SU-DHL-6 (cell line): ENCODE results near the gene CHST6.
"Not testable (repeated sequence)": the region's sequence is repeated elsewhere in the genome, so short reads cannot be mapped to it uniquely, and the experiment has no call there.

Experiments used
- H2AFZ ChIP-seq: fragments of 200-600 bp; sonication (generic); 2 replicates; pipeline ENCODE4 v1.6.1; 2014; ENCODE audit warnings: low read depth, mild to moderate bottlenecking, moderate library complexity, mixed read lengths, antibody characterized with exemption, low read length; ENCODE audit not compliant: severe bottlenecking
- H3F3A ChIP-seq: fragments of 200-600 bp; shearing (Covaris generic); 2 replicates; pipeline ENCODE4 v1.6.0; 2016; ENCODE audit warnings: antibody characterized with exemption, mild to moderate bottlenecking; ENCODE audit not compliant: insufficient read depth
- H3K27ac ChIP-seq: fragments of 200-600 bp; sonication (generic); 2 replicates; pipeline ENCODE4 v1.5.1; 2016; ENCODE audit warnings: low read depth, mild to moderate bottlenecking, low read length, moderate library complexity, mixed read lengths
- H3K27me3 ChIP-seq: fragments of 200-600 bp; sonication (generic), shearing (Covaris generic); 2 replicates; pipeline ENCODE4 v1.6.0; 2014; ENCODE audit warnings: mild to moderate bottlenecking, low read length
- H3K36me3 ChIP-seq: fragments of 200-600 bp; sonication (generic); 2 replicates; pipeline ENCODE4 v1.6.1; 2014; ENCODE audit warnings: mild to moderate bottlenecking, low read length, mixed read lengths
- H3K4me2 ChIP-seq: fragments of 300-600, 200-600 bp; shearing (Covaris generic), sonication (generic); 2 replicates; pipeline ENCODE4 v1.6.0; 2014; ENCODE audit warnings: low read length, low read depth, mild to moderate bottlenecking; ENCODE audit not compliant: poor library complexity, severe bottlenecking
- H3K4me3 ChIP-seq: fragments of 200-600 bp; sonication (generic); 2 replicates; pipeline ENCODE4 v1.5.1; 2014; ENCODE audit warnings: antibody characterized with exemption, low read length, mild to moderate bottlenecking, mixed read lengths; ENCODE audit not compliant: insufficient read depth, poor library complexity, severe bottlenecking
- H3K79me2 ChIP-seq: fragments of 200-600 bp; sonication (generic); 2 replicates; pipeline ENCODE4 v1.6.1; 2014; ENCODE audit warnings: mild to moderate bottlenecking, low read length, moderate library complexity; ENCODE audit not compliant: insufficient read depth
- H3K9ac ChIP-seq: fragments of 200-600 bp; sonication (generic); 2 replicates; pipeline ENCODE4 v1.7.0; 2014; ENCODE audit warnings: mild to moderate bottlenecking, low read length
- H3K9me2 ChIP-seq: fragments of 200-600 bp; sonication (generic); replicated peaks from 2 replicates; pipeline ENCODE4 v1.6.1; 2014; ENCODE audit warnings: low read length; ENCODE audit not compliant: insufficient read depth
- H3K9me3 ChIP-seq: fragments of 200-600 bp; sonication (generic); 2 replicates; pipeline ENCODE4 v1.6.1; 2014; ENCODE audit warnings: low read length, mixed read lengths; ENCODE audit not compliant: insufficient read depth
- H4K20me1 ChIP-seq: fragments of 200-600 bp; sonication (generic); 2 replicates; pipeline ENCODE4 v1.6.1; 2014; ENCODE audit warnings: low read depth, mild to moderate bottlenecking, antibody characterized with exemption, low read length, moderate library complexity, mixed read lengths
- EZH2phosphoT487 ChIP-seq: fragments of 200-600 bp; sonication (generic), shearing (Covaris generic); conservative IDR thresholded peaks from 2 replicates; pipeline ENCODE4 v1.6.1; 2018; ENCODE audit warnings: mild to moderate bottlenecking, antibody characterized with exemption, low read length, moderate library complexity, mixed read lengths
- TF ChIP-seq, protein P1 (sequence below): fragments of 200-600 bp; sonication (generic); IDR thresholded peaks from one replicate; pipeline ENCODE4 v1.5.1; 2017; ENCODE audit warnings: antibody characterized with exemption, mild to moderate bottlenecking, low read length, moderate library complexity; ENCODE audit not compliant: insufficient read depth, poor library complexity, severe bottlenecking

CHST6 gene

DNA sequence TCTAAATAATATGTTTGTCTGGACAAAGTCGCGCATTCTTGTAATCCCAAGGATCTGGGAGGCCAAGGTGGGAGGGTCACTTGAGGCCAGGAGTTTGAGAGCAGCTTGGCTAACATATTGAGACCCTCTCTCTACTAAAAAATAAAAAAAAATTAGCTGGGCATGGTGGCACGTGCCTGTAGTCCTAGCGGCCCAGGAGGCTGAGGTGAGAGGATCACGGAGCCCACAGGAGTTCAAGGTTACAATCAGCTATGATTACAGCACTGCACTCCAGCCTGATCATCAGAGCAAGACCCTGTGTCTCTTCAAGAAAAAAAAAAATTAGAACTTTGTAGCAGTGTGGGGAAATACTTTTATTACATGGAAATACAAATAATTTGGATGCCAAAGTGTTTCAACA is 6.1 kb upstream of the CHST6 start:
- H4K20me1 ChIP-seq, result no peaks in the 10 kb centered on the region
- H3K27me3 ChIP-seq, result no peaks in the 10 kb centered on the region
- no peak overlapping the region for H3K27ac ChIP-seq
- no peaks in the 10 kb centered on the region for H3K9me3 ChIP-seq
- no peaks in the 10 kb centered on the region for H3F3A ChIP-seq
- H3K4me3 ChIP-seq, result no peak overlapping the region
- H3K36me3 ChIP-seq, result no peaks in the 10 kb centered on the region
- no peaks in the 10 kb centered on the region for H3K9me2 ChIP-seq
- no peak overlapping the region for H2AFZ ChIP-seq
- no peaks in the 10 kb centered on the region for H3K79me2 ChIP-seq
- no peak overlapping the region for H3K9ac ChIP-seq
- no peak overlapping the region for H3K4me2 ChIP-seq
- TF ChIP-seq EZH2phosphoT487, result no peak
- TF ChIP-seq, protein P1, sequence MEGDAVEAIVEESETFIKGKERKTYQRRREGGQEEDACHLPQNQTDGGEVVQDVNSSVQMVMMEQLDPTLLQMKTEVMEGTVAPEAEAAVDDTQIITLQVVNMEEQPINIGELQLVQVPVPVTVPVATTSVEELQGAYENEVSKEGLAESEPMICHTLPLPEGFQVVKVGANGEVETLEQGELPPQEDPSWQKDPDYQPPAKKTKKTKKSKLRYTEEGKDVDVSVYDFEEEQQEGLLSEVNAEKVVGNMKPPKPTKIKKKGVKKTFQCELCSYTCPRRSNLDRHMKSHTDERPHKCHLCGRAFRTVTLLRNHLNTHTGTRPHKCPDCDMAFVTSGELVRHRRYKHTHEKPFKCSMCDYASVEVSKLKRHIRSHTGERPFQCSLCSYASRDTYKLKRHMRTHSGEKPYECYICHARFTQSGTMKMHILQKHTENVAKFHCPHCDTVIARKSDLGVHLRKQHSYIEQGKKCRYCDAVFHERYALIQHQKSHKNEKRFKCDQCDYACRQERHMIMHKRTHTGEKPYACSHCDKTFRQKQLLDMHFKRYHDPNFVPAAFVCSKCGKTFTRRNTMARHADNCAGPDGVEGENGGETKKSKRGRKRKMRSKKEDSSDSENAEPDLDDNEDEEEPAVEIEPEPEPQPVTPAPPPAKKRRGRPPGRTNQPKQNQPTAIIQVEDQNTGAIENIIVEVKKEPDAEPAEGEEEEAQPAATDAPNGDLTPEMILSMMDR, result no peak

DNA sequence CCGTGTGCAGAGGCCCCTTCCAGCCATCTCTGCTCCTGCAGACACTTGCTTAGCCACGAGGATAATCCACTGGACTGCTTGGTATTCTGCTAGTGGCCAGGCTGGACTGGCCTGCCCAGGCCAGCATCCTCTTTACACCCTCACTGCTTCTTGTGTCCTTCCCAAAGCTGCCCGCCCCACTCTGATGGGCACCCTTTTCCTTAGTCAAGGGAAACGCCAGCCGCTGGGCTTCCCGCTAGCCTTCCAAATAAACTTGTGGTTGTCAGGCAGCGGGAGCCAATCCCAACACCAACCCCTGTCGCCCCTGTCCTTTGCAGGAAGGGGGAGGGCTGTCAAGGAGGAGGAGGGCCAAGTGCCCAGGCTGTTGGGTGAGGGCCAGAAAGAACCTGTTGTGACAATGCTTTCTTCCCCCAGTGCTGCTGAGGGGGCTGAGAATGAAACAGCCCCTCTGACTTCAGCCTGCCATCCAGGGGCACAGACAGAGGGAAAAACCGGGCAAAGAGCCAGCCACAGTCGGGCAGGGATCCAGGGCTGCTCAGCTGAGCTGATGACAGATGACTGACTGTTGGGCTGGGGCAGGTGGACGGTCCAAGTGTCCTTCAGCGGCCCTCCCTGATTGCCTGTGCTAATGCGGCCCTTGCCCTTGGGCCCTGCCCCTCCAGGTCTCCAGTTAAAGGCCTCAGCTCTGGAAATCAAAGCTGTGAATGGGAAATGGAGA is 3.5 kb upstream of the CHST6 start:
- H3K9ac ChIP-seq, H3K27ac ChIP-seq, H3K4me3 ChIP-seq, H3K36me3 ChIP-seq, H3F3A ChIP-seq, H3K9me3 ChIP-seq, H3K9me2 ChIP-seq, H4K20me1 ChIP-seq, H3K27me3 ChIP-seq, H3K4me2 ChIP-seq, H2AFZ ChIP-seq, H3K79me2 ChIP-seq: not testable (repeated sequence)

DNA sequence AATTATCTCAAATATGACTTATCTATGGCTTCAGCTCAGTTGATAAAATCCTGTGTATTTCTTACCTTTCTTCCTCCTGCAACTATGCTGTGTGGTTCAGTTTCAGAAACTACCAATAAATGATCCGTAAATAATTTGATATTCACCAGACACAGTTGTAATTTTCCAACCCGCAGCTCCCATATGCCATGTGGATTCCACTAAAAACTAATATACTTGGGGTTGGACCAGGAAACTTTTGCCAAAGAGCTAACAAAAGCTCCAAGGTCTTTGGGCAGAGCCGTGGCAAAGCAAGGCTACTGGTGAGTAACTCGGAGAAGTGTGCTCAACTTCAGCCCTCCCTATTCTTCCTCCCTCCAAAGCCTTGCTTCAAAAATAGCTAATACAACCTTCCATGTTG is 2.3 kb upstream of the CHST6 start:
- H2AFZ ChIP-seq, result no peak overlapping the region
- H3K9me3 ChIP-seq, result no peaks in the 10 kb centered on the region
- no peaks in the 10 kb centered on the region for H3K79me2 ChIP-seq
- no peak overlapping the region for H3K4me3 ChIP-seq
- H3K27ac ChIP-seq, result no peak overlapping the region
- TF ChIP-seq, protein P1, result no peak
- H3K27me3 ChIP-seq, result no peaks in the 10 kb centered on the region
- H3K9ac ChIP-seq, result no peak overlapping the region
- no peaks in the 10 kb centered on the region for H3F3A ChIP-seq
- H3K4me2 ChIP-seq, result no peak overlapping the region
- no peaks in the 10 kb centered on the region for H3K9me2 ChIP-seq
- H3K36me3 ChIP-seq, result no peaks in the 10 kb centered on the region
- H4K20me1 ChIP-seq, result no peaks in the 10 kb centered on the region

DNA sequence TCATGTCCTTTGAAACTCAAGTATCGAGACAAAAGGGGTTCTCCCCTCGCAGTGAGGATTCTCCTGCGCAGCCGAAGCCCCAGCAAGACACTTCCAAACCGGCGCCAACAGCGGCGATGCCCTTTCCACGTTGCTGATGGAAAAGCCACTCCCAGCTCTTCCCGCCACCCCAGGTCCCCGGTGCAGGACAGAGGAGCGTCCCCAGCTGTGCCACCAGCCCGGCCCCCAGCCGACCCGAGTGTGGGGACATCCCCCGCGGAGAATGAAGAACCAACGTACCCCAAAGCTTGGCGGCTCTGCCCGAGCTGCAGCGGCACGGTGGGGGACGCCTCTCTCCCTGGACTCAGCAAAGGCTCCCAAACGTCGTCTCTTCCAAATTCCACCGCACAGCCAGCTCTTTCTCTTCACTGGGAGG is 573 bp downstream of the CHST6 start:
- Histone ChIP-seq H3K36me3 (no peaks in the 10 kb centered on the region), H3K4me3 (no peak overlapping the region), H3K9me2 (no peaks in the 10 kb centered on the region), H3K79me2 (no peaks in the 10 kb centered on the region), H3K27me3 (no peaks in the 10 kb centered on the region), H2AFZ (no peak overlapping the region), H3K4me2 (no peak overlapping the region), H3K27ac (no peak overlapping the region), H3K9me3 (no peaks in the 10 kb centered on the region), H4K20me1 (no peaks in the 10 kb centered on the region), H3F3A (peaks cover 3% of the 10 kb centered on the region; the same call in 1 of the 2 replicates), H3K9ac (no peak overlapping the region)
- TF ChIP-seq, protein P1, result no peak
- TF ChIP-seq EZH2phosphoT487, result no peak
